Activated naive CD4-positive, alpha-beta T cell treated with anti-CD3 and anti-CD28 coated beads, Interleukin-2, amount 10 ng/mL, durations not matched to agents 7 days and 5 days (primary cell): ENCODE results near the gene SMIM45.

Experiments
- CTCF ChIA-PET: fragments of 350-600 bp; sonication (Branson Sonifier 250); formaldehyde crosslinking; loops from one replicate; lab custom pipeline; 2021; ENCODE audit warnings: antibody characterized with exemption; lab: Charles Lee
- DNase-seq: peaks from one replicate; pipeline ENCODE4 v3.0.0-alpha.2; 2020
- H3K27ac Mint-ChIP-seq: one replicate; pipeline ENCODE4 v1.8.0; 2021; ENCODE audit warnings: mild to moderate bottlenecking, moderate library complexity, mixed read lengths
- H3K27me3 Mint-ChIP-seq: one replicate; pipeline ENCODE4 v1.8.0; 2021; ENCODE audit warnings: mild to moderate bottlenecking, mixed read lengths
- H3K36me3 Mint-ChIP-seq: one replicate; pipeline ENCODE4 v1.8.0; 2021; ENCODE audit warnings: mixed read lengths
- H3K4me1 Mint-ChIP-seq: one replicate; pipeline ENCODE4 v1.8.0; 2021; ENCODE audit warnings: mixed read lengths
- H3K4me3 Mint-ChIP-seq: one replicate; pipeline ENCODE4 v1.8.0; 2021; ENCODE audit warnings: mild to moderate bottlenecking, moderate library complexity, mixed read lengths
- H3K9me3 Mint-ChIP-seq: one replicate; pipeline ENCODE4 v1.8.0; 2021; ENCODE audit warnings: mixed read lengths

SMIM45 gene

DNA sequence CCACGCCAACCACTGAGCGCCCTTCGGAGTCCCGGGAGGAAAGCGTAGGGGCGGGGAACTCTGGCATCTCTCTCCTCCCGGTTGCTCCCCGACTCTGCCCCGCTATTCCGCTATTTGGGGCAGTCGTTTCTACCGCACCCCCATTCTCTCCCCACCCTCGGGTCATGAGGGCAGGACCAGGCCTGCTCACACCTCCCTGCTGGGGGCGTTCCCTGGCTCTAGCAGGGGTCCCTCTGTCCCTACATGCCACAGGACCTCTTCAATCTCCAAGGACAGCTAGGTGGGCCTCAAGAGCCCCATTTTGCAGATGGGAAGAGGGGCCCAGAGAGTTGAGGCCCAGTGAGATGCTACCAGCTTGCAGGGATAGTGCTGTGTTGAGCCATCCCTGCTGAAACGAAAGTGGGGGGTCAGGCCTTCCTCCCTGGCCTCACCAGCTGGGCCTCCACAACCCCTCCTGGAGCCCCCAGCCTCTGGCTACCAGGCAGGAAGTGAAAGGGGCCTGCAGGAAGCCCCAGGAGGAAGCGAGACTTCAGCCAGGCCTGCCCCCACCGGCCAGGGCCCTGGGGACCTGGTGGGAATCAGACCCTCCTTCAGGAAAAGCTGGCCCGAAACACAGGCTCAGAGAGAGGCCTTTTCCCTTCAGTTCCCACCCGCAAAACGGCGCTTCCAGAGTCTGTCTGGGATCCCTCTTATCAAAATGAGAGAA is 31.5 kb upstream of the SMIM45 start:
- CTCF ChIA-PET, result no interaction called here

DNA sequence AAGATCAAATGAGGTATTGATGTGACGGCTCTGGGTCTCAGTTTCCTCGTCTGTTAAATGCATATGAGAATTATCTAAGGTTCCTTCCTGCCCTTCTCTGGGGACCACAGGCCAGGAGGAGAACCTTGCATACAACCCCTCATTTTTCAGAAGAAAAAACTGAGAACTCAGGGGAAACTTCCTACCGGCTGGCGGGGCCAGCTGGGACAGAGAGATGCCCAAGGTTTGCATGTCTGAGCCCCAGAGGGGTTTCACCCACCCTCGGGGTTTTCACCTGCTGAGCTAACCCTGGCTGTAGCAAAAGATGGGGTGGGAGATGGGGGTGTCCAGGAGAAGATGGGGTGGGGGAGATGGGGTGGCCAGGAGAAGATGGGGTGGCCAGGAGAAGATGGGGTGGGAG is 29.6 kb upstream of the SMIM45 start:
- Mint-ChIP-seq H3K4me3 (no peak overlapping the region), H3K4me1 (peaks cover 21% of the 10 kb centered on the region), H3K27ac (no peak overlapping the region), H3K36me3 (no peaks in the 10 kb centered on the region), H3K9me3 (no peaks in the 10 kb centered on the region), H3K27me3 (peaks cover 93% of the 10 kb centered on the region)
- CTCF ChIA-PET, result interaction anchor here (1.3 kb wide), 1 partner anchor 18 kb away, joined by 7 read pairs; no protein-coding TSS in a partner anchor
- DNase-seq, result no peak

More for the DNA sequence above, 31.5 kb upstream of the SMIM45 start:
- Mint-ChIP-seq H3K27me3 (peaks cover 97% of the 10 kb centered on the region), H3K4me3 (peak overlapping the region; percentile 28), H3K4me1 (peaks cover 20% of the 10 kb centered on the region), H3K9me3 (no peaks in the 10 kb centered on the region), H3K27ac (no peak overlapping the region), H3K36me3 (no peaks in the 10 kb centered on the region)
- no peak for DNase-seq

DNA sequence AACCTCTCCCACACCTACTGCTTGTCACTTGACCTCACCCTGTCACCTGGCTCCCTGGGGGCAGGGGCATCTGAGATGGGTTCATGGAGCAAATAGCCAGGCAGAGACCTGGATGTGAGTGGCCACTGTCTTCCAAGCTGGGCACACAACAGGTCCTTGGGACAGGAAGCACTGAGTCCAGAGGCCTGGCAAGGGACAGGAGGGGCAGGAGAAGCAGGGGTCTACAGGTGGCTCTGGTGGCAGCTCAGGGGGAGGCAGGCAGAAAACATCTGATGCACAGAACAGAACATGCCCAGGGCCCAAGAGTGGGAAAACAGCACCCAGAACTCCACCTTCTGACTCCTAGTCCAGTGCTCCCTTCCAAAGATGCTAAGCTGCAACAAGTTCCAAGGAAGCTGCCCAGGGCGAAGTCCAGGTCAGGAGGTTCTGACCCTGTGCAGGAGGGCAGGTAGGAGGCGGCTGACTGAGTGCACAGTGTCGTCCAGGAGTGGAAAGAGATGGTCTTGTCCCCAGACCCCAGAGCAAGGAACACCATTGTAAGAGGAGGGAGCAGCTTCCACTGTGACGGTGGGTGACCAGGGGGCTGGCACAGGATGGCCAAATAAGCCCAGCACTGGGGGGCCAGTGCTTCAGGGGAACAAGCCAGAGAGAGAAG is 28.9 kb upstream of the SMIM45 start:
- no peaks in the 10 kb centered on the region for H3K9me3 Mint-ChIP-seq
- H3K4me3 Mint-ChIP-seq, result no peak overlapping the region
- H3K27ac Mint-ChIP-seq, result no peak overlapping the region
- no peaks in the 10 kb centered on the region for H3K36me3 Mint-ChIP-seq
- CTCF ChIA-PET, result interaction anchor here (1.3 kb wide), 1 partner anchor 18 kb away, joined by 7 read pairs; no protein-coding TSS in a partner anchor
- H3K4me1 Mint-ChIP-seq, result peaks cover 18% of the 10 kb centered on the region
- peaks cover 93% of the 10 kb centered on the region for H3K27me3 Mint-ChIP-seq
- DNase-seq, result no peak

DNA sequence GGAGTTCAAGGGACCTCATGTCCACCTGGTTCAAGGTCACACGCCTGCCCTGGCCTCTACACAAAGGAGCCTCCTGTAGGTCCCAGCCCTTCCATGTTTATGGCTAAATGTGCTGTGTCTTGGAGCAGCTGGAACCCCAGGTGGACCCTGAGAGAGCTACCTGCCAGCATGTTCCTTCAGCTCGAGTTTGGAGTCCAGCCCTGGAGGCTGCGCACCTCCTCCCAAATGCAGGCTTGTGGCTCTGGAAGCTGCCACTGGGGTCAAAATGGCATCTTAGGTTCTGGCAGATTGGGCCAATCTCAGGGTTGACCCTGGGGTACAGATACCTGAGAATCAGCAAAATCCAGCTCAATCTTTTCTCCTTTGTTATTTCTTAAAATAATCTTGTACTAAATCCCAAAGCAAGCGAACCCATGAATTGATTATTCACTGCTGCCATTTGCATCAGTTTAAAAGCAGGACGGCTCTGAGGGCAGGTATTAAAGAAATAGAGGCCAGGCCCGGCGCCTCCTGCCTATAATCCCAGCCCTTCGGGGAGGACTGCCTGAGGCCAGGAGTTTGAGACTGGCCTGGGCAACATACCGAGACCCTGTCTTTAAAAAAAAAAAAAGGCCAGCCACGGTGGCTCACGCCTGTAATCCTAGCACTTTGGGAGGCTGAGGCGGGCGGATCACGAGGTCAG is 28.2 kb upstream of the SMIM45 start:
- Mint-ChIP-seq H3K27me3 (peaks cover 90% of the 10 kb centered on the region), H3K4me1 (peaks cover 16% of the 10 kb centered on the region), H3K27ac (no peak overlapping the region), H3K4me3 (no peak overlapping the region), H3K9me3 (no peaks in the 10 kb centered on the region), H3K36me3 (no peaks in the 10 kb centered on the region)
- CTCF ChIA-PET, result interaction anchor here (1.2 to 1.3 kb wide), 2 partner anchors 17 to 77 kb away, joined by 3 to 7 read pairs; no protein-coding TSS in a partner anchor
- no peak for DNase-seq

DNA sequence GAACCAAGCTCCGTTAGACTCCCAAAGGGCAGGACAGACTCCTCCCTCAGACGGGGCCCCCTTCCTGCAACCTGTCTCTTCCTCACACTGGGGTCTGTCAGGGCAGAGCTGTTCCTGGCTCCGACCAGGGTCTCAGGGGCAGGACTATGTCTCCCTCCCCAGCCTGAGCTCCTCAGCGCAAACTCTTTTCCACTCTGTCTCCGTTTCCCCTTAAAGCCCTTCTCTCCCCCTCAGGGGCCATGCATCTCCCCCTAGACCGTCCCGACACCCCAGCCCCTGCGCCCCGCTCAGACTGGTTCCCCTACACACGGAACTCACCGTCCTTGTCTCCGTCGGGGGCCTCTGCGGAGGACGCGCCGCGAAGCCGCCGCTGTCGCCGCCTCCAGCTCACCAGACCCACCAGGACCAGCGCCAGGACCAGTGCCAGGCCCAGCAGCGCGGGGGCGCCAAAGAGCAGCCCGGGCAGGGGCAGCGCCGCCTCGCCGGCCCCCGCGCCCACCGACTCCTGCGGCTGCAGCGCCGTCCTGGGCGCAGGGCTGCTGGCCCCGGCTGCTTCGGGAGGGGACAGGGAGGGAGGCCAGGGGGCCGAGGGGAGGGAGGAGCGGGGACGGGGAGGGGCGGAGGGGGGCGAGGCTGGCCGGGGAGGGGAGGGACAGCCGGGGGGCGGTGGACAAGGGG is 26.0 kb upstream of the SMIM45 start:
- H3K9me3 Mint-ChIP-seq, result no peaks in the 10 kb centered on the region
- H3K4me3 Mint-ChIP-seq, result peak overlapping the region; percentile 60
- H3K27ac Mint-ChIP-seq, result no peak overlapping the region
- peaks cover 69% of the 10 kb centered on the region for H3K27me3 Mint-ChIP-seq
- CTCF ChIA-PET, result interaction anchor here (0.6 to 2.0 kb wide), 11 partner anchors 9 to 518 kb away, joined by 3 to 24 read pairs (median 4); partner anchors contain the start of gene CENPM
- DNase-seq, result peak; percentile 85
- no peaks in the 10 kb centered on the region for H3K36me3 Mint-ChIP-seq
- H3K4me1 Mint-ChIP-seq, result peaks cover 8% of the 10 kb centered on the region

DNA sequence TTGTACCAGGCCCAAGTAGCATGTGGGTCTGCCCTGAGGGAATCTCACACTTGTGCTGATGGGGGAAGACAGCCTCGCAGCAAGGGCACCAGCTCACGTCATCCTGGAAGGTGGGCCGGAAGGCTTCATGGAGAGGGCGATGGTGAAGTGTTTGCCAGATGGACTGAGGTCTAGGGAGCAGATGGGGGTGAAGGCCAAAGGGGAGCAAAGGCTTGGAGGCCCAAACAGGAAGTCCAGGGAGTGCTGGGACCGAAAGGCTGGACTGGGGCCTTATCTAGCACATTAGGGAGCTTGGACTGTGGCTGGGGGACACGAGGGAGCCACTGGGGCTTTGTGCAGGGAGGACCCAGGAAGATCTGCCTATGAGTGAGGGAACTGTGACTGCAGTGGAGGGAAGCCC is 24.1 kb upstream of the SMIM45 start:
- no peaks in the 10 kb centered on the region for H3K9me3 Mint-ChIP-seq
- peaks cover 51% of the 10 kb centered on the region for H3K27me3 Mint-ChIP-seq
- H3K4me1 Mint-ChIP-seq, result peaks cover 8% of the 10 kb centered on the region
- no peaks in the 10 kb centered on the region for H3K36me3 Mint-ChIP-seq
- CTCF ChIA-PET, result no interaction called here
- no peak for DNase-seq
- H3K4me3 Mint-ChIP-seq, result no peak overlapping the region
- no peak overlapping the region for H3K27ac Mint-ChIP-seq

DNA sequence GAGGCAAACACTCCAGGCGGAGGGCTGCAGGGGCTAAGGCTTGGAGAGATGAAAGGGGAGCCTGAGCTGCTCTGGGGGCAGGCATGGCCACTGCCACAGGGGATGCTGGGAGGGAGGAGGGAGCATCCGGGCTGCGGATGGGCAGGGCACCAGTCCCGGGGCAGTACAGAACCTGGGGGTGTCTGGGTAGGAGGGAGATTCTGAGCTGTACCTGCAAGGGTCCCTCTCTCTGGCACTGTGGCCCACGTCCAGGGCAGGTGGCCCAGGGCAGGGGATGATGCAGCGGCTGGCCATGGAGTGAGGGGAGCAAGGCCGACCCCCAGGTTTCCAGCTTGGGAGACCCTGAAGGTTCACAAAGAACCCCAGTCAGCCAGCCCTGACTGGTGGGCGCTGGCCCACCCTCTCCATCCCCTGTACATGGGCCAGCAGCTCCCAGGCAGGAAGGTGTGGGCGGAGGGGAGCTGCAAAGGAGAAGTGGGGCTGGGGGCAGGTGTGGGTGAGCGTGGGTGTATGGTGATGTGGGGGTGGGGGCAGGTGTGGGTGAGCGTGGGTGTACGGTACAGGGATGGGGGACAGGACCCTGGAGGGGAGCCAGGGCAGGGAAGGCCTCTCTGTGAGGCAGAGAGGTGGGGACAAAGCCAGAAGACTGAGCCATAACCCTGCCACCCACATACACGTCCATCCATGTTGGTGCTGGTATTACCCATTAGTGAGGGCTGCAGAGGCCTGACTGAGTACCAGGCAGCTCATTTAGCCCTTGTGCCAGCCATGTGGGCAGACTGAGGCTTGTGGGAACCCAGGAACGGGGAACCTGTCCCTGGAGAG is 23.1 kb upstream of the SMIM45 start:
- H3K27ac Mint-ChIP-seq, result no peak overlapping the region
- H3K9me3 Mint-ChIP-seq, result no peaks in the 10 kb centered on the region
- peaks cover 8% of the 10 kb centered on the region for H3K4me1 Mint-ChIP-seq
- DNase-seq, result no peak
- no peaks in the 10 kb centered on the region for H3K36me3 Mint-ChIP-seq
- peaks cover 41% of the 10 kb centered on the region for H3K27me3 Mint-ChIP-seq
- H3K4me3 Mint-ChIP-seq, result no peak overlapping the region
- CTCF ChIA-PET, result interaction anchor here (0.6 to 0.9 kb wide), 2 partner anchors 12 to 67 kb away, joined by 3 read pairs; no protein-coding TSS in a partner anchor

DNA sequence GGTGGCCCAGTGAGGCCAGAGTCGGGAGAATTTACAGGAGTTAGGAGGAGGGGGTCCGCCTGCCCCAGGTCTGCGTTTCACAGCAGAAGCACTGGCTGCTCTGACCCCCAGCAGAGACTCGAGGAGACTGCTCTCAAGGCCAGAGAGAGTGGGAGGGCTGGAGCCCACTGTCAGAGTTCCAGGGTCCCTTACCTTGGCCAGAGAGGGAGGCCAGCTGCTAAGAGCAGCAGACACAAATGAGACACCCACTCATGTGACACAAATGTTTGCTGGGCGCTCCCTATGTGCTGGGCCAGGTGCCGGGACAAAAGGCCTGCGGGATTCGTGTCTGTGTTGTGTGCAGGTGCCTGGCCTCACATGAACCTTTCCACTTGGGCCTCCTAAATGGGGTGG is 22.5 kb upstream of the SMIM45 start:
- peaks cover 36% of the 10 kb centered on the region for H3K27me3 Mint-ChIP-seq
- CTCF ChIA-PET, result no interaction called here
- no peaks in the 10 kb centered on the region for H3K36me3 Mint-ChIP-seq
- H3K4me1 Mint-ChIP-seq, result peaks cover 8% of the 10 kb centered on the region
- no peak overlapping the region for H3K27ac Mint-ChIP-seq
- H3K9me3 Mint-ChIP-seq, result no peaks in the 10 kb centered on the region
- no peak overlapping the region for H3K4me3 Mint-ChIP-seq
- no peak for DNase-seq

DNA sequence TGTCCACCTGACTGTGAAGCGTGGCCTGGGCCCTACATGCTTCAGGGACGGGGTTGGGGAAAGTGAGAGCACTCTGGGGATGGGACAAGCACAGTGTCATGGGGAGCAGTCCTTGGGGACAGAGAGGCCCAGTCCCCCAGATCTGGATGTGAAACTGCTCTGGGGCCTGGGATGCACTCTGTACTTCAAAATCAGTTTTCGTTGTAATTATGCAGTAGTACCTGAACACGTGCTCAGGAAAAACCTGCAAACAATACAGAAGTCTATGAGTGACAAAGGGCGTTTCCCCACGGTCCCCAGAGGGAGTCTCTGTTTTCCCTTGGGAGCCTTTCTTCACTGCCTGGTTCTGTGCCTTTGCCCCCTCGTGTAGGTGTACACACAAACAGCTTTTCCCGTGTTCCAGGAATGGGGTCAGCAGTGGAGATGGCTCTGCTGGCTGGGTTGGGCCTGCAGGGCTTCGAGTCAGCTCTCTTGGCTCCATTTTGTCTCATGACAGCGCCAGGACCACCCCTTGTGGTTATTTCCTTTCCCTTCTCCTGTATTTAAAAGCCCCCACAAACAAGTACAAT is 20.2 kb upstream of the SMIM45 start:
- no peak overlapping the region for H3K4me3 Mint-ChIP-seq
- DNase-seq, result no peak
- CTCF ChIA-PET, result interaction anchor here (0.7 kb wide), 1 partner anchor 12 kb away, joined by 3 read pairs; no protein-coding TSS in a partner anchor
- H3K4me1 Mint-ChIP-seq, result peaks cover 3% of the 10 kb centered on the region
- H3K27me3 Mint-ChIP-seq, result peaks cover 17% of the 10 kb centered on the region
- peaks cover 4% of the 10 kb centered on the region for H3K36me3 Mint-ChIP-seq
- H3K9me3 Mint-ChIP-seq, result no peaks in the 10 kb centered on the region
- H3K27ac Mint-ChIP-seq, result peak overlapping the region; percentile 42

DNA sequence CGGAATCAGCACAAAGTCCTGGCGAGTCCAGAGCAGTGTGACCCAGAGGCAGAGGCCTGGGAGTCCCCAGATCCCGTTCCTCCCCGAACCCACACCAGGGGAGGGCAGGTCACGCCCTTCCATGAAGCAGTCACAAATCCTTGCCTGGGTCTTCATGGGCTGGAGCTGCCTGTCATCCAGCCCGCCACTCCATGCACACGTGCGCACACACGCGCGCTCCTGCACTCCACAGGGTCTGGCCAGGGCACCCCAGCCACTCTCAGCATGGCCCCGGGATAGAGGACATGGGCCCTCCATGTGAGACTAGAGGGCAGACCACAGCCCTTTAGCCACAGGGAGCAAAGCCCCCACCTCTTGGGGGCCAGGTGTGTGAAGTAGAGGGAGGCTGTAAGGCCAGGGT is 19.6 kb upstream of the SMIM45 start:
- no peak overlapping the region for H3K4me3 Mint-ChIP-seq
- H3K27me3 Mint-ChIP-seq, result peaks cover 11% of the 10 kb centered on the region
- H3K9me3 Mint-ChIP-seq, result no peaks in the 10 kb centered on the region
- H3K36me3 Mint-ChIP-seq, result peaks cover 9% of the 10 kb centered on the region
- CTCF ChIA-PET, result interaction anchor here (0.7 kb wide), 1 partner anchor 12 kb away, joined by 3 read pairs; no protein-coding TSS in a partner anchor
- no peaks in the 10 kb centered on the region for H3K4me1 Mint-ChIP-seq
- H3K27ac Mint-ChIP-seq, result no peak overlapping the region
- no peak for DNase-seq

DNA sequence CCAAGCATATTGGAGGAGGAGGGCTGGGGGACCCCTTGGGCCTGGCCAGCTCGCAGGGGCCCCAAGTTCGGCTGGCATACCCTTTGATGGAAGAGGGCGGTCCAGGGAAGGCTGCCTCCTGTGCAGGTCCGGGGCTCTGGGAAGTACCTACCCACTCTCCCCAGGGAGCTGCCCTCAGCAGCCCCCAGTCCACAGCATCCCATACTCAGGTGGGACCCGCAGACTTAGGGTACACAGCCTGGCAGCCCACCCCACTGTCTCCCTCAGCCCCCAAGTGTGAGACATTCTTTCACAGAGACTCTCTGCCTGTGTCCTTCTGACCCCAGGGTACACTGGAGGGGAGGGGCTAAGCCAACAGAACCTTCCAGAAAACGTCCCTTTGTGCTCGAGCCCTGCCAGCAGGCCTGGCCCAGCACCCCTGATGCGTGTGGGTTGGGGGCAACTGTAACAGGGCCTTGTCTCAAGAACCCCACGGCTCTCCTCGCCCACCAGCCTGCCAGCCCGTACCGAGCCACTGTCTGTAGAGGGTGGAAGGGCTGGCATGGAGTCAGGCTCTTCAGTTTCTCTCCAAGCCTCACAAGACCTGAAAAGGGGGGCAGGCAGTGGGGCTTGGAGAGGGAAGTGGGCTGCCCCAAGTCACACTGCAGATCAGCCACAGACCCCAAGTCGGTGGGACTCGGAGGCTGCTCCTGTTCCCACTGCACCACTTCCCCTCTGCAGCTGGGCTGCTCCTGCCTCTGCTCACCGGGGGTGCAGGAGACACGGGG is 18.4 kb upstream of the SMIM45 start:
- H3K4me3 Mint-ChIP-seq, result no peak overlapping the region
- H3K4me1 Mint-ChIP-seq, result peaks cover 2% of the 10 kb centered on the region
- no peak overlapping the region for H3K27ac Mint-ChIP-seq
- H3K36me3 Mint-ChIP-seq, result peaks cover 11% of the 10 kb centered on the region
- no peaks in the 10 kb centered on the region for H3K27me3 Mint-ChIP-seq
- no peak for DNase-seq
- CTCF ChIA-PET, result no interaction called here
- no peaks in the 10 kb centered on the region for H3K9me3 Mint-ChIP-seq

DNA sequence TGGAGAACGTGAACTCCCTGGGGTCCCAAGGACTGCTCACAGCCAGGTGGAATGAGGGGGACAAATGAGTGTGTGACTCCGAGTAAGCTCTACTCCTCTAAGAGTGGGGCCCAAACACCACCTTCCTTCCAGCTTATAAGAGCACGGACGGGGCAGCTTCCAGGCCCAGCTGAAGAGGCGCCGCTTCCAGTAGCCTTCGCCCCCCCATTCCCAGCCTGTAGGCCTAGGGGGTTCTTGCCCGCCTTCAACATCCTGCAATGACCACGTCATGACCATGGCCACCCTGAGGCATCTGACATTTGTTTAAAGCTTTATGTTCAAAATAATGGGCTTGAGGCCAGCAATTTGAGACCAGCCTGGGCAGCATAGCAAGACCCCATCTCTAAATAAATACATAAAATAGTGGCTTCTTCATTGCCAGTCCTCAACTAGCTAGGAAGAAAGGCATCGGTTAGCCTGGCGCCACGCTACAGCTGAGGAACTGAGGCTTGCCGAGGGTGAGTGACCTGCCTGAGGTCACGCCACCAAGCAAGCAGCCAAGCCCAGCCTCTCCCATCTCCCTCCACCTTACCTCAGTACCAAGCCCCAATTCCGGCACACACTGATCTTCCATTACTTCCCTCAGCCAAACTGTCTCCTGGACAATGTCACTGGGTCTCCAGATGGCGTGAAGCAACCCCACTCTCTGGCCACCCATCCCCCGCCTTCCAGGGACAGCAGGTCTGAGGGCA is 17.5 kb upstream of the SMIM45 start:
- Mint-ChIP-seq H3K4me1 (peaks cover 10% of the 10 kb centered on the region), H3K4me3 (no peak overlapping the region), H3K27ac (no peak overlapping the region), H3K27me3 (no peaks in the 10 kb centered on the region), H3K36me3 (peaks cover 11% of the 10 kb centered on the region), H3K9me3 (no peaks in the 10 kb centered on the region)
- CTCF ChIA-PET, result no interaction called here
- DNase-seq, result no peak
